HG02642 (cell line): ENCODE measurements around the gene PDHX.

Source experiments
- ATAC-seq: cut with Tn5 transposase; IDR thresholded peaks from one replicate; pipeline ENCODE4 v1.9.1; 2021; ENCODE audit warnings: mild to moderate bottlenecking; ENCODE audit not compliant: unreplicated experiment, poor library complexity

Gene PDHX

GRCh38 chr11:34948696-34949095, 32.3 kb downstream of the PDHX start:
- ATAC-seq, result no peak

GRCh38 chr11:34953955-34954354, 37.5 kb downstream of the PDHX start:
- ATAC-seq, result no peak

- no peak for ATAC-seq
Measured at GRCh38 chr11:34957206-34957605, 40.8 kb downstream of the PDHX start.

- no peak for ATAC-seq
Measured at GRCh38 chr11:34957606-34958005, 41.2 kb downstream of the PDHX start.

GRCh38 chr11:34959770-34960169, 43.4 kb downstream of the PDHX start:
- ATAC-seq, result no peak

GRCh38 chr11:34960277-34960676, 43.9 kb downstream of the PDHX start:
- no peak for ATAC-seq

- no peak for ATAC-seq
Measured at GRCh38 chr11:34962034-34962433, 45.6 kb downstream of the PDHX start.

GRCh38 chr11:34963351-34963750, 46.9 kb downstream of the PDHX start:
- ATAC-seq, result no peak

- ATAC-seq, result no peak
Measured at GRCh38 chr11:34964610-34965331, 48.4 kb downstream of the PDHX start.

GRCh38 chr11:34968862-34969261, 52.4 kb downstream of the PDHX start:
- no peak for ATAC-seq

GRCh38 chr11:34970033-34970432, 53.6 kb downstream of the PDHX start:
- no peak for ATAC-seq

- ATAC-seq, result no peak
Measured at GRCh38 chr11:34970480-34970879, 54.1 kb downstream of the PDHX start.

GRCh38 chr11:34971928-34972327, 55.5 kb downstream of the PDHX start:
- no peak for ATAC-seq

- ATAC-seq, result no peak
Measured at GRCh38 chr11:34972366-34972765, 55.9 kb downstream of the PDHX start.

- ATAC-seq, result no peak
Measured at GRCh38 chr11:34972892-34973291, 56.5 kb downstream of the PDHX start.

- ATAC-seq, result no peak
Measured at GRCh38 chr11:34975482-34975881, 59.1 kb downstream of the PDHX start.

- ATAC-seq, result no peak
Measured at GRCh38 chr11:34976496-34977088, 60.2 kb downstream of the PDHX start.

GRCh38 chr11:34977089-34977912, 60.9 kb downstream of the PDHX start:
- ATAC-seq, result no peak

GRCh38 chr11:34978236-34979191, 62.1 kb downstream of the PDHX start:
- no peak for ATAC-seq

- ATAC-seq, result no peak
Measured at GRCh38 chr11:34984514-34984913, 68.1 kb downstream of the PDHX start.
